HepG2 (cell line): ENCODE measurements around the gene PSMD4. TPM values are rescaled to one million over a fixed set of nuclear protein-coding genes. Genes with fewer than 3 reads are reported as not detected.
A peak's percentile ranks its signal among the peaks of the same experiment; 100 is the strongest.

Experiments used
- CCAR2 ChIP-seq: fragments of 200-400 bp; formaldehyde crosslinking; optimal IDR thresholded peaks from 2 replicates; pipeline ENCODE3; 2018; ENCODE audit warnings: low read depth, mild to moderate bottlenecking, low read length, moderate library complexity
- HES4 ChIP-seq: sonication (generic); formaldehyde crosslinking; IDR thresholded peaks from 2 replicates; pipeline ENCODE4 v1.9.0; 2021; ENCODE audit warnings: mild to moderate bottlenecking, missing genetic modification reagents, borderline replicate concordance
- PHF8 ChIP-seq: sonication (generic); formaldehyde crosslinking; IDR thresholded peaks from 2 replicates; pipeline ENCODE4 v1.5.0; 2020; ENCODE audit warnings: missing genetic modification reagents
- POLR2A ChIP-seq, 2 experiments: IDR thresholded peaks; 2 replicates each; pipeline ENCODE4 v1.6.1; 2011; ENCODE audit warnings: low read depth in 2 of 2, low read length in 2 of 2, mild to moderate bottlenecking in 1 of 2, moderate library complexity in 1 of 2; ENCODE audit not compliant: insufficient read depth in 1 of 2
- SP1 ChIP-seq, 2 experiments: fragments of 450-650 bp in 1 of 2; sonication (generic) in 1 of 2; formaldehyde crosslinking in 1 of 2; IDR thresholded peaks; 2 replicates each; pipeline versions ENCODE4 v1.4.0 to v1.6.1; 2016 to 2020; ENCODE audit warnings: missing genetic modification reagents in 1 of 2
- YEATS4 ChIP-seq: sonication (generic); formaldehyde crosslinking; IDR thresholded peaks from 2 replicates; pipeline ENCODE4 v1.4.0; 2020; ENCODE audit warnings: missing genetic modification reagents, borderline replicate concordance
- YY1 ChIP-seq: IDR thresholded peaks from 2 replicates; pipeline ENCODE4 v1.6.1; 2011; ENCODE audit warnings: low read length, low read depth, moderate library complexity, mild to moderate bottlenecking; ENCODE audit not compliant: insufficient read depth, insufficient replicate concordance
- ZBTB8A ChIP-seq: sonication (generic); formaldehyde crosslinking; IDR thresholded peaks from 2 replicates; pipeline ENCODE4 v1.4.0; 2020; ENCODE audit warnings: mild to moderate bottlenecking, low read depth, missing genetic modification reagents, borderline replicate concordance
- ZFAT ChIP-seq: sonication (generic); formaldehyde crosslinking; conservative IDR thresholded peaks from 2 replicates; pipeline ENCODE4 v1.8.1; 2023; ENCODE audit warnings: missing genetic modification reagents, inconsistent platforms
- ZFP36L1 ChIP-seq: sonication (generic); formaldehyde crosslinking; IDR thresholded peaks from 2 replicates; pipeline ENCODE4 v1.8.0; 2022; ENCODE audit warnings: mild to moderate bottlenecking, missing genetic modification reagents, moderate library complexity
- ZNF24 ChIP-seq: fragments of 450-650 bp; IDR thresholded peaks from 2 replicates; pipeline ENCODE4 v1.6.1; 2017; ENCODE audit warnings: antibody characterized with exemption, mild to moderate bottlenecking
- ZNF367 ChIP-seq: sonication (generic); formaldehyde crosslinking; IDR thresholded peaks from 2 replicates; pipeline ENCODE4 v1.4.0; 2020; ENCODE audit warnings: missing genetic modification reagents, borderline replicate concordance
- ZNF446 ChIP-seq: sonication (generic); formaldehyde crosslinking; IDR thresholded peaks from 2 replicates; pipeline ENCODE4 v1.5.0; 2020; ENCODE audit warnings: mild to moderate bottlenecking, missing genetic modification reagents
- ZNF572 ChIP-seq: sonication (generic); formaldehyde crosslinking; IDR thresholded peaks from 2 replicates; pipeline ENCODE4 v1.5.1; 2020; ENCODE audit warnings: mild to moderate bottlenecking, missing genetic modification reagents
- ZNF841 ChIP-seq: sonication (generic); formaldehyde crosslinking; IDR thresholded peaks from 2 replicates; pipeline ENCODE4 v1.8.1; 2023; ENCODE audit warnings: missing genetic modification reagents, borderline replicate concordance
- ZSCAN20 ChIP-seq: sonication (generic); formaldehyde crosslinking; IDR thresholded peaks from 2 replicates; pipeline ENCODE4 v1.4.0; 2020; ENCODE audit warnings: missing genetic modification reagents, mild to moderate bottlenecking, borderline replicate concordance
- polyA plus RNA-seq, 8 experiments: library from polyadenylated mRNA; depleted of rRNA in 3 of 8; stranded (reverse) in 7 of 8; unstranded in 1 of 8; fragments of >200 nt; fragmentation: Illumina TruSeq in 4 of 8; extraction: Trizol in 4 of 8; gene quantifications; 2 replicates each; pipeline versions ENCODE4 v1.2.1 to v1.2.3, GENCODE V29; 2011 to 2016; ENCODE audit warnings: low read depth in 4 of 8, missing spikeins in 1 of 8, mixed read lengths in 1 of 8; ENCODE audit not compliant: insufficient read depth in 1 of 8
- total RNA-seq, 5 experiments: library from RNA; depleted of rRNA; stranded (reverse); fragments of >200 nt; fragmentation: Illumina TruSeq; extraction: Trizol; gene quantifications; 2 replicates each; pipeline ENCODE4 v1.2.3, GENCODE V29; 2016; ENCODE audit warnings: low read depth in 1 of 5
- TF ChIP-seq, protein P1 (sequence below): sonication (generic); formaldehyde crosslinking; IDR thresholded peaks from 2 replicates; pipeline ENCODE4 v1.8.1; 2022; ENCODE audit warnings: low read depth, mild to moderate bottlenecking, missing genetic modification reagents
- TF ChIP-seq, protein P2 (sequence below): sonication (generic); formaldehyde crosslinking; IDR thresholded peaks from 2 replicates; pipeline ENCODE4 v1.4.0; 2020; ENCODE audit warnings: low read depth, missing genetic modification reagents
- TF ChIP-seq, protein P3 (sequence below): fragments of 450-650 bp; IDR thresholded peaks from 2 replicates; pipeline ENCODE4 v1.6.1; 2016
- TF ChIP-seq, protein P4 (sequence below): sonication (generic); formaldehyde crosslinking; IDR thresholded peaks from 2 replicates; pipeline ENCODE4 v1.4.0; 2020; ENCODE audit warnings: missing genetic modification reagents

PSMD4 gene
- total and polyA plus RNA-seq, 2 of the 13 experiments (the other 11 are each of a cell fraction or from before 2014, with no cell fraction given), result 194 to 243 TPM

DNA sequence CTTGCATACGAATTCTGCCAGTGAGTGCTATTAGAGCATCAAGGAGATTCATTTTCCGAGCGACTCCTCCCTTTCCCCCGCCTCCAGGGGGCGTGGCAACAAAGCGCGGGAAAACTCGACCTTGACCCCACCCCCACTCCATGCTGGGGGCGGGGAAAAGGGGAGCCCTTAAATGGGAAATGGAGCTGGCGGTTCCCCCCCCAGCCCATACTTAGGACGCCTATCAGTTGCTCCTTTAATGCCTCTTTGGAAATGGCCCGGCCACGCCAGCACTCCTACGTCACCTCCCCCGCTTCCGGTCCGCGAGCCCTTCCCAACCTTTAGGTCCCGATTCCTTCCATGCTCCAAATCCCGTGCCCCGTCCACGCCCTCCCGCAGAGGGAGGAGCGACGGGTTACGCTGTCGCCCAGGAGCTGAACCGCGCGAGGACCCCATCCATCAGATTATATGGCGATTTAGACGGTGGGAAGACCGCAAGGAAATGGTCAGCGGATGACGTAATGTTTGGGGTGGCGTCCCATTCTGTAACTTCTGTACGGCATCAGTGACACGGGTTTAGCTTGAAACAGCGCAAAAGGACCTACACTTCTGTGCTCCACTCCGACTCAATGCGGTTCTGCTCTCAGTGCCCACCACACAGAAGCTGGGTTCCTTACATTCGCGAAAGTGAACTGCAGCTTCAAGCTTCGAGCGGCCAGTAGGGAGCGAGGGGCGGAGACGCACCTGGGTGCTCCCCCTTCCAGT is 26.9 kb downstream of the PSMD4 start (continued):
- TF ChIP-seq, protein P1, sequence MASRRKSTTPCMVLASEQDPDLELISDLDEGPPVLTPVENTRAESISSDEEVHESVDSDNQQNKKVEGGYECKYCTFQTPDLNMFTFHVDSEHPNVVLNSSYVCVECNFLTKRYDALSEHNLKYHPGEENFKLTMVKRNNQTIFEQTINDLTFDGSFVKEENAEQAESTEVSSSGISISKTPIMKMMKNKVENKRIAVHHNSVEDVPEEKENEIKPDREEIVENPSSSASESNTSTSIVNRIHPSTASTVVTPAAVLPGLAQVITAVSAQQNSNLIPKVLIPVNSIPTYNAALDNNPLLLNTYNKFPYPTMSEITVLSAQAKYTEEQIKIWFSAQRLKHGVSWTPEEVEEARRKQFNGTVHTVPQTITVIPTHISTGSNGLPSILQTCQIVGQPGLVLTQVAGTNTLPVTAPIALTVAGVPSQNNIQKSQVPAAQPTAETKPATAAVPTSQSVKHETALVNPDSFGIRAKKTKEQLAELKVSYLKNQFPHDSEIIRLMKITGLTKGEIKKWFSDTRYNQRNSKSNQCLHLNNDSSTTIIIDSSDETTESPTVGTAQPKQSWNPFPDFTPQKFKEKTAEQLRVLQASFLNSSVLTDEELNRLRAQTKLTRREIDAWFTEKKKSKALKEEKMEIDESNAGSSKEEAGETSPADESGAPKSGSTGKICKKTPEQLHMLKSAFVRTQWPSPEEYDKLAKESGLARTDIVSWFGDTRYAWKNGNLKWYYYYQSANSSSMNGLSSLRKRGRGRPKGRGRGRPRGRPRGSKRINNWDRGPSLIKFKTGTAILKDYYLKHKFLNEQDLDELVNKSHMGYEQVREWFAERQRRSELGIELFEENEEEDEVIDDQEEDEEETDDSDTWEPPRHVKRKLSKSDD (CRISPR knock-in tag), result peak; percentile 98
- TF ChIP-seq YY1, result peak; percentile 49
- TF ChIP-seq ZNF446 (CRISPR knock-in tag), result no peak
- TF ChIP-seq ZFP36L1, result no peak
- TF ChIP-seq CCAR2, result no peak
- TF ChIP-seq, protein P2, sequence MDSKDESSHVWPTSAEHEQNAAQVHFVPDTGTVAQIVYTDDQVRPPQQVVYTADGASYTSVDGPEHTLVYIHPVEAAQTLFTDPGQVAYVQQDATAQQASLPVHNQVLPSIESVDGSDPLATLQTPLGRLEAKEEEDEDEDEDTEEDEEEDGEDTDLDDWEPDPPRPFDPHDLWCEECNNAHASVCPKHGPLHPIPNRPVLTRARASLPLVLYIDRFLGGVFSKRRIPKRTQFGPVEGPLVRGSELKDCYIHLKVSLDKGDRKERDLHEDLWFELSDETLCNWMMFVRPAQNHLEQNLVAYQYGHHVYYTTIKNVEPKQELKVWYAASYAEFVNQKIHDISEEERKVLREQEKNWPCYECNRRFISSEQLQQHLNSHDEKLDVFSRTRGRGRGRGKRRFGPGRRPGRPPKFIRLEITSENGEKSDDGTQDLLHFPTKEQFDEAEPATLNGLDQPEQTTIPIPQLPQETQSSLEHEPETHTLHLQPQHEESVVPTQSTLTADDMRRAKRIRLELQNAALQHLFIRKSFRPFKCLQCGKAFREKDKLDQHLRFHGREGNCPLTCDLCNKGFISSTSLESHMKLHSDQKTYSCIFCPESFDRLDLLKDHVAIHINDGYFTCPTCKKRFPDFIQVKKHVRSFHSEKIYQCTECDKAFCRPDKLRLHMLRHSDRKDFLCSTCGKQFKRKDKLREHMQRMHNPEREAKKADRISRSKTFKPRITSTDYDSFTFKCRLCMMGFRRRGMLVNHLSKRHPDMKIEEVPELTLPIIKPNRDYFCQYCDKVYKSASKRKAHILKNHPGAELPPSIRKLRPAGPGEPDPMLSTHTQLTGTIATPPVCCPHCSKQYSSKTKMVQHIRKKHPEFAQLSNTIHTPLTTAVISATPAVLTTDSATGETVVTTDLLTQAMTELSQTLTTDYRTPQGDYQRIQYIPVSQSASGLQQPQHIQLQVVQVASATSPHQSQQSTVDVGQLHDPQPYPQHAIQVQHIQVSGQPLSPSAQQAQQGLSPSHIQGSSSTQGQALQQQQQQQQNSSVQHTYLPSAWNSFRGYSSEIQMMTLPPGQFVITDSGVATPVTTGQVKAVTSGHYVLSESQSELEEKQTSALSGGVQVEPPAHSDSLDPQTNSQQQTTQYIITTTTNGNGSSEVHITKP (CRISPR knock-in tag), result no peak; the same call in 1 of the 2 replicates
- TF ChIP-seq ZNF572 (CRISPR knock-in tag), result no peak
- TF ChIP-seq ZFAT (CRISPR knock-in tag), result no peak
- TF ChIP-seq ZSCAN20 (CRISPR knock-in tag), result no peak
- TF ChIP-seq, protein P3, sequence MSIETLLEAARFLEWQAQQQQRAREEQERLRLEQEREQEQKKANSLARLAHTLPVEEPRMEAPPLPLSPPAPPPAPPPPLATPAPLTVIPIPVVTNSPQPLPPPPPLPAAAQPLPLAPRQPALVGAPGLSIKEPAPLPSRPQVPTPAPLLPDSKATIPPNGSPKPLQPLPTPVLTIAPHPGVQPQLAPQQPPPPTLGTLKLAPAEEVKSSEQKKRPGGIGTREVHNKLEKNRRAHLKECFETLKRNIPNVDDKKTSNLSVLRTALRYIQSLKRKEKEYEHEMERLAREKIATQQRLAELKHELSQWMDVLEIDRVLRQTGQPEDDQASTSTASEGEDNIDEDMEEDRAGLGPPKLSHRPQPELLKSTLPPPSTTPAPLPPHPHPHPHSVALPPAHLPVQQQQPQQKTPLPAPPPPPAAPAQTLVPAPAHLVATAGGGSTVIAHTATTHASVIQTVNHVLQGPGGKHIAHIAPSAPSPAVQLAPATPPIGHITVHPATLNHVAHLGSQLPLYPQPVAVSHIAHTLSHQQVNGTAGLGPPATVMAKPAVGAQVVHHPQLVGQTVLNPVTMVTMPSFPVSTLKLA, result no peak
- 0 out of 2 replicates have a peak, but pooled peaks have one; percentile 18 for TF ChIP-seq SP1 (IDR thresholded peaks at IDR 0.05)
- peak; percentile 97 for TF ChIP-seq SP1 (CRISPR knock-in tag; IDR thresholded peaks at IDR 0.05)
- peak; percentile 75; the same call in 1 of the 2 replicates for TF ChIP-seq YEATS4 (CRISPR knock-in tag)
- no peak for TF ChIP-seq ZNF367
- no peak for TF ChIP-seq ZBTB8A
- TF ChIP-seq ZNF24, result no peak
- no peak; the same call in 1 of the 2 replicates for TF ChIP-seq HES4
- TF ChIP-seq, protein P4, sequence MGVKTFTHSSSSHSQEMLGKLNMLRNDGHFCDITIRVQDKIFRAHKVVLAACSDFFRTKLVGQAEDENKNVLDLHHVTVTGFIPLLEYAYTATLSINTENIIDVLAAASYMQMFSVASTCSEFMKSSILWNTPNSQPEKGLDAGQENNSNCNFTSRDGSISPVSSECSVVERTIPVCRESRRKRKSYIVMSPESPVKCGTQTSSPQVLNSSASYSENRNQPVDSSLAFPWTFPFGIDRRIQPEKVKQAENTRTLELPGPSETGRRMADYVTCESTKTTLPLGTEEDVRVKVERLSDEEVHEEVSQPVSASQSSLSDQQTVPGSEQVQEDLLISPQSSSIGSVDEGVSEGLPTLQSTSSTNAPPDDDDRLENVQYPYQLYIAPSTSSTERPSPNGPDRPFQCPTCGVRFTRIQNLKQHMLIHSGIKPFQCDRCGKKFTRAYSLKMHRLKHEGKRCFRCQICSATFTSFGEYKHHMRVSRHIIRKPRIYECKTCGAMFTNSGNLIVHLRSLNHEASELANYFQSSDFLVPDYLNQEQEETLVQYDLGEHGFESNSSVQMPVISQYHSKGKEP (CRISPR knock-in tag), result no peak
- peak; percentile 68 for TF ChIP-seq PHF8 (CRISPR knock-in tag)
- peak; percentile 71 to 87 for TF ChIP-seq POLR2A (IDR thresholded peaks at IDR 0.05; ENCODE audit: insufficient read depth in 1 of 2, low read depth in 2 of 2, low read length in 2 of 2)
- TF ChIP-seq ZNF841 (CRISPR knock-in tag), result no peak
